Prostate gland (tissue), 2 donors: ENCODE results near the gene DSG4. TPM values are rescaled to one million over a fixed set of nuclear protein-coding genes. Genes with fewer than 3 reads are reported as not detected.

ENCODE experiments used
- DNase-seq: peaks from one replicate; pipeline ENCODE4 v3.0.0-alpha.2; 2019; ENCODE audit warnings: low spot score
- H3K27ac ChIP-seq, 2 donors: fragments of 200-600 bp; sonication (generic); 2 replicates each; pipeline ENCODE4 v1.5.1; 2017 to 2019
- H3K27me3 ChIP-seq: fragments of 200-600 bp; sonication (generic); replicated peaks from 2 replicates; pipeline ENCODE4 v1.5.1; 2019; ENCODE audit not compliant: insufficient read depth
- H3K36me3 ChIP-seq, 2 donors: fragments of 200-600 bp; sonication (generic); 1 replicate in 1 of 2; 2 replicates in 1 of 2; pipeline versions ENCODE4 v1.5.1 to v1.8.1; 2017 to 2019
- H3K4me1 ChIP-seq: fragments of 200-600 bp; sonication (generic); replicated peaks from 2 replicates; pipeline ENCODE4 v1.5.1; 2019
- H3K4me3 ChIP-seq, 2 donors: fragments of 200-600 bp; sonication (generic); 2 replicates each; pipeline ENCODE4 v1.5.1; 2017 to 2019
- H3K9me3 ChIP-seq: fragments of 200-600 bp; sonication (generic); 2 replicates; pipeline ENCODE4 v1.5.1; 2017
- POLR2A ChIP-seq: fragments of 450-650 bp; IDR thresholded peaks from one replicate; pipeline ENCODE4 v1.6.1; 2016; ENCODE audit warnings: antibody characterized with exemption, mild to moderate bottlenecking
- POLR2AphosphoS5 ChIP-seq: sonication (generic); formaldehyde crosslinking; IDR thresholded peaks from one replicate; pipeline ENCODE4 v1.6.1; 2017; ENCODE audit warnings: antibody characterized with exemption
- WGBS: methylation state at CpG from one replicate; pipeline ENCODE4 v1.1.5; 2018; 5-methylcytosine and 5-hydroxymethylcytosine counted together
- intact Hi-C: fragments of 100-400 bp; cut with DNase I; formaldehyde crosslinking; loops from one replicate; pipeline ENCODE4 v1.14.2; 2022
- total RNA-seq, 2 donors: library from RNA; depleted of rRNA; stranded (reverse); fragments of >200 nt; gene quantifications; one replicate each; pipeline ENCODE4 v1.1.0, GENCODE V29; 2016
- TF ChIP-seq, protein P1 (sequence below), 4 experiments: fragments of 200-600 bp in 2 of 4; fragments of 450-650 bp in 2 of 4; sonication (generic) in 2 of 4; IDR thresholded peaks; 1 replicate in 3 of 4; 2 replicates in 1 of 4; pipeline ENCODE4 v1.5.1; 2016 to 2019; ENCODE audit warnings: antibody characterized with exemption in 4 of 4, mild to moderate bottlenecking in 2 of 4, moderate library complexity in 2 of 4

The DSG4 gene
- total RNA-seq, 2 donors from 2014 or later: 0.05 to 0.68 TPM

- Histone ChIP-seq H3K4me3 (no peak overlapping the region), H3K27me3 (no peaks in the 10 kb centered on the region), H3K36me3 (no peaks in the 10 kb centered on the region), H3K27ac (no peak overlapping the region), H3K9me3 (no peaks in the 10 kb centered on the region), H3K4me1 (no peaks in the 10 kb centered on the region)
- no peak for TF ChIP-seq POLR2AphosphoS5
- intact Hi-C loops: no loop called here
- 78% methylated on average over 2 of the region's 2 CpGs for WGBS
- no peak for DNase-seq
Observed at GRCh38 chr18:31380912-31381311, 4.3 kb downstream of the DSG4 start.

- no peak overlapping the region for H3K4me3 ChIP-seq
- no peaks in the 10 kb centered on the region for H3K4me1 ChIP-seq
- H3K36me3 ChIP-seq: no peaks in the 10 kb centered on the region
- H3K27ac ChIP-seq: no peak overlapping the region
- intact Hi-C loops: no loop called here
- 100% methylated on average over 2 of the region's 2 CpGs for WGBS
- TF ChIP-seq POLR2AphosphoS5 (no peak), POLR2A (no peak)
- TF ChIP-seq, protein P1, sequence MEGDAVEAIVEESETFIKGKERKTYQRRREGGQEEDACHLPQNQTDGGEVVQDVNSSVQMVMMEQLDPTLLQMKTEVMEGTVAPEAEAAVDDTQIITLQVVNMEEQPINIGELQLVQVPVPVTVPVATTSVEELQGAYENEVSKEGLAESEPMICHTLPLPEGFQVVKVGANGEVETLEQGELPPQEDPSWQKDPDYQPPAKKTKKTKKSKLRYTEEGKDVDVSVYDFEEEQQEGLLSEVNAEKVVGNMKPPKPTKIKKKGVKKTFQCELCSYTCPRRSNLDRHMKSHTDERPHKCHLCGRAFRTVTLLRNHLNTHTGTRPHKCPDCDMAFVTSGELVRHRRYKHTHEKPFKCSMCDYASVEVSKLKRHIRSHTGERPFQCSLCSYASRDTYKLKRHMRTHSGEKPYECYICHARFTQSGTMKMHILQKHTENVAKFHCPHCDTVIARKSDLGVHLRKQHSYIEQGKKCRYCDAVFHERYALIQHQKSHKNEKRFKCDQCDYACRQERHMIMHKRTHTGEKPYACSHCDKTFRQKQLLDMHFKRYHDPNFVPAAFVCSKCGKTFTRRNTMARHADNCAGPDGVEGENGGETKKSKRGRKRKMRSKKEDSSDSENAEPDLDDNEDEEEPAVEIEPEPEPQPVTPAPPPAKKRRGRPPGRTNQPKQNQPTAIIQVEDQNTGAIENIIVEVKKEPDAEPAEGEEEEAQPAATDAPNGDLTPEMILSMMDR (IDR thresholded peaks at IDR 0.05): no peak
- DNase-seq: no peak
- no peaks in the 10 kb centered on the region for H3K9me3 ChIP-seq
- no peaks in the 10 kb centered on the region for H3K27me3 ChIP-seq
Observed at GRCh38 chr18:31382107-31382506, 5.5 kb downstream of the DSG4 start.

GRCh38 chr18:31386741-31387140, 10.2 kb downstream of the DSG4 start:
- Histone ChIP-seq H3K27me3 (no peaks in the 10 kb centered on the region), H3K4me3 (no peak overlapping the region), H3K9me3 (no peaks in the 10 kb centered on the region), H3K27ac (no peak overlapping the region), H3K4me1 (no peaks in the 10 kb centered on the region), H3K36me3 (no peaks in the 10 kb centered on the region)
- TF ChIP-seq POLR2AphosphoS5 (no peak), POLR2A (no peak)
- TF ChIP-seq, protein P1 (IDR thresholded peaks at IDR 0.05): no peak
- intact Hi-C loops: no loop called here
- WGBS: 87% methylated on average over 6 of the region's 6 CpGs
- no peak for DNase-seq

GRCh38 chr18:31393286-31393685, 16.7 kb downstream of the DSG4 start:
- TF ChIP-seq, protein P1 (IDR thresholded peaks at IDR 0.05): no peak
- no peak for TF ChIP-seq POLR2AphosphoS5
- TF ChIP-seq POLR2A: no peak
- WGBS: 68% methylated on average over 3 of the region's 3 CpGs
- intact Hi-C loops: no loop called here

DNA sequence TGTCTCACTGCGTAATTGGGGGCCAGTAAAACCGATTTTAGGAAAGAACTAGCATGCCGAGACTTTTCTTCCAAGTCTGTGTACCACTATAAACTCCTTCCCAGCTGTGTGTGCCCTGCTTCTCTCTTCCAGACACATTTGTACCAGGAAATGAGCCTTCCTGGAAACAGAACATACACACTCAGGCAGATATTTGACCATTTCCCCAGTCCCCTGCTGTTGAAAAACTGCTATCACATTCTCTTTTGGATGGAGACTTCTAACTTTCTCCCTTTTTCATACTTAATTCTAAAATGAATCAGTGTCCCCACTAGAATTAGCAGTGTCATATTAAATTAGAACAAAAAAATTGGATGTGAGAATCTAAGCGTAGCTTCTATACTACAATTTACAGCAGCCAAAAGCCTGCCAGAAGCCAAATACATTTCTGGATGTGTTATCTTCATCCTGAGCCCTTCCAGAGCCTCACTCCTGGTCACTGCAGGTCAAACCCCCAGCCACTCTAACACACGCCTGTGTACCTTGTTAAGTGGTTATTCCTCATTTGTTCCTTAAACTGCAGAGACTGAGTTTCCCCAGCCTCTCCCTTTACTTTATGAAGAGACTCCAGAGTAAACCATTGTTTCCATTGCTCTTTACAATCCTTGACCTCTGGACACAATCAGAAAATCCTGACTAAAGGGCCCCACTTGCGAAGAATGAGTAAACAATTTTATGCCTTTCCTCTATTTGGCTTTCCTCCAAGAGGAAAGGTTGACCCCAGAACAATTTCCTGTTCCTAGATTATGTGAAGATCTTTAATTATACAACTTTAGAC, 20.4 kb downstream of the DSG4 start:
- no peaks in the 10 kb centered on the region for H3K36me3 ChIP-seq
- H3K9me3 ChIP-seq: no peaks in the 10 kb centered on the region
- H3K4me1 ChIP-seq: no peaks in the 10 kb centered on the region
- no peaks in the 10 kb centered on the region for H3K27me3 ChIP-seq
- H3K4me3 ChIP-seq: no peak overlapping the region
- TF ChIP-seq, protein P1 (IDR thresholded peaks at IDR 0.05): no peak
- TF ChIP-seq POLR2A (no peak), POLR2AphosphoS5 (no peak)
- intact Hi-C loops: no loop called here
- no peak for DNase-seq
- H3K27ac ChIP-seq: no peak overlapping the region
- WGBS: 53% methylated on average over 6 of the region's 6 CpGs

More at GRCh38 chr18:31393286-31393685, 16.7 kb downstream of the DSG4 start:
- H3K4me1 ChIP-seq: no peaks in the 10 kb centered on the region
- no peak overlapping the region for H3K27ac ChIP-seq
- no peaks in the 10 kb centered on the region for H3K9me3 ChIP-seq
- DNase-seq: no peak
- no peak overlapping the region for H3K4me3 ChIP-seq
- H3K27me3 ChIP-seq: no peaks in the 10 kb centered on the region
- no peaks in the 10 kb centered on the region for H3K36me3 ChIP-seq
